HepG2 (cell line): ENCODE results near the gene PTH1R. TPM values are rescaled to one million over a fixed set of nuclear protein-coding genes. Genes with fewer than 3 reads are reported as not detected.

Experiments used
- ATAC-seq: fragments of 200-7000 bp; cut with Tn5 transposase; 3 replicates; pipeline ENCODE4 v1.9.1; 2020; ENCODE audit warnings: mild to moderate bottlenecking, moderate library complexity
- BruUV-seq: library from RNA; stranded (reverse); fragments of 400-500 nt; replicated peaks from 2 replicates; lab custom pipeline; 2021; lab: Mats Ljungman, UMichigan
- CTCF ChIA-PET: fragments of 300-600 bp; formaldehyde crosslinking; extraction: SDS; loops from one replicate; lab custom pipeline; 2021; ENCODE audit warnings: low total read pairs, inconsistent platforms, low intra/inter-chr PET ratio; lab: Yijun Ruan, JAX
- POLR2A ChIA-PET: fragments of 350-600 bp; sonication (Branson Sonifier 250); formaldehyde crosslinking; loops from one replicate; lab custom pipeline; 2020; ENCODE audit warnings: antibody characterized with exemption, inconsistent platforms; lab: Yijun Ruan, JAX
- DNase-seq: peaks from one replicate; pipeline ENCODE4 v3.0.0-alpha.2; 2015; ENCODE audit warnings: low spot score
- FAIRE-seq: peaks from 3 replicates; lab custom pipeline; 2011; peaks lifted over from hg19 to GRCh38; lab: Jason Lieb, UNC
- H2AFZ ChIP-seq: one replicate; pipeline ENCODE4 v1.6.1; 2011; ENCODE audit warnings: low read length, inconsistent platforms
- H3K27ac ChIP-seq: fragments of 300-600 bp; 3 replicates; pipeline ENCODE4 v1.8.0; 2011; ENCODE audit warnings: mixed run types, mild to moderate bottlenecking, mixed read lengths, low read length, inconsistent platforms; ENCODE audit not compliant: insufficient read depth; ENCODE audit errors: extremely low read length
- H3K27me3 ChIP-seq, 2 experiments: fragments of 200-600 bp in 1 of 2; 2 replicates in 1 of 2; 3 replicates in 1 of 2; pipeline versions ENCODE4 v1.6.0 to v1.8.0; 2011; ENCODE audit warnings: low read length in 2 of 2, mild to moderate bottlenecking in 2 of 2, moderate library complexity in 2 of 2, inconsistent platforms in 1 of 2; ENCODE audit not compliant: insufficient read depth in 2 of 2, control insufficient read depth in 1 of 2
- H3K36me3 ChIP-seq, 2 experiments: fragments of 200-600 bp in 1 of 2; replicated peaks in 1 of 2; 2 replicates in 1 of 2; 3 replicates in 1 of 2; pipeline versions ENCODE4 v1.5.1 to v1.8.0; 2011; ENCODE audit warnings: low read length in 2 of 2, inconsistent platforms in 1 of 2; ENCODE audit not compliant: insufficient read depth in 2 of 2, control insufficient read depth in 1 of 2
- H3K4me1 ChIP-seq: 2 replicates; pipeline ENCODE4 v1.5.1; 2012; ENCODE audit warnings: low read length, inconsistent platforms; ENCODE audit not compliant: insufficient read depth
- H3K4me2 ChIP-seq: 2 replicates; pipeline ENCODE4 v1.6.0; 2011; ENCODE audit warnings: low read depth, low read length, inconsistent platforms
- H3K4me3 ChIP-seq, 3 experiments: fragments of 200-600 bp in 1 of 3; sonication (generic), shearing (Covaris generic) in 1 of 3; replicated peaks in 1 of 3; 2 replicates each; pipeline ENCODE4 v1.5.1; 2011 to 2016; ENCODE audit warnings: low read length in 3 of 3, inconsistent platforms in 2 of 3, low read depth in 2 of 3, mild to moderate bottlenecking in 2 of 3, control low read depth in 1 of 3, mixed read lengths in 1 of 3; ENCODE audit not compliant: insufficient read depth in 1 of 3
- H3K79me2 ChIP-seq: one replicate; pipeline ENCODE4 v1.6.1; 2011; ENCODE audit warnings: low read length, inconsistent platforms; ENCODE audit not compliant: insufficient read depth
- H3K9ac ChIP-seq: 2 replicates; pipeline ENCODE4 v1.6.0; 2011; ENCODE audit warnings: mild to moderate bottlenecking, low read depth, low read length, inconsistent platforms; ENCODE audit not compliant: insufficient read depth
- H3K9me3 ChIP-seq: 2 replicates; pipeline ENCODE4 v1.5.1; 2012; ENCODE audit warnings: mild to moderate bottlenecking, low read length
- H4K20me1 ChIP-seq: 2 replicates; pipeline ENCODE4 v1.6.0; 2011; ENCODE audit warnings: inconsistent platforms, mild to moderate bottlenecking, low read length, moderate library complexity; ENCODE audit not compliant: insufficient read depth
- GABPA ChIP-seq, 2 experiments: IDR thresholded peaks; 2 replicates each; pipeline ENCODE4 v1.6.1; 2011 to 2016; ENCODE audit warnings: low read depth in 2 of 2, low read length in 1 of 2, missing biosample characterization in 1 of 2, missing genetic modification characterization in 1 of 2
- NFE2L2 ChIP-seq: fragments of 150-350 bp; IDR thresholded peaks from 2 replicates; pipeline ENCODE4 v1.6.1; 2014; ENCODE audit warnings: low read length
- POLR2AphosphoS2 ChIP-seq: IDR thresholded peaks from 2 replicates; pipeline ENCODE4 v1.6.1; 2011; ENCODE audit warnings: low read depth, low read length, improper control_type of control experiment
- RFXAP ChIP-seq: sonication (generic); formaldehyde crosslinking; IDR thresholded peaks from 2 replicates; pipeline ENCODE4 v1.4.0; 2020; ENCODE audit warnings: missing genetic modification reagents, borderline replicate concordance
- SNAPC2 ChIP-seq: sonication (generic); formaldehyde crosslinking; IDR thresholded peaks from 2 replicates; pipeline ENCODE4 v1.8.1; 2022; ENCODE audit warnings: mild to moderate bottlenecking, missing genetic modification reagents
- TBP ChIP-seq: sonication (generic); formaldehyde crosslinking; IDR thresholded peaks from 2 replicates; pipeline ENCODE4 v1.5.0; 2020; ENCODE audit warnings: missing genetic modification reagents
- ZBTB10 ChIP-seq: sonication (generic); formaldehyde crosslinking; IDR thresholded peaks from 2 replicates; pipeline ENCODE4 v1.4.0; 2020; ENCODE audit warnings: missing genetic modification reagents, borderline replicate concordance
- ZNF101 ChIP-seq: sonication (generic); formaldehyde crosslinking; IDR thresholded peaks from 2 replicates; pipeline ENCODE4 v1.4.0; 2020; ENCODE audit warnings: mild to moderate bottlenecking, low read depth, missing genetic modification reagents, borderline replicate concordance
- ZNF331 ChIP-seq: sonication (generic); formaldehyde crosslinking; IDR thresholded peaks from 2 replicates; pipeline ENCODE4 v1.4.0; 2020; ENCODE audit warnings: missing genetic modification reagents
- ZNF367 ChIP-seq: sonication (generic); formaldehyde crosslinking; IDR thresholded peaks from 2 replicates; pipeline ENCODE4 v1.4.0; 2020; ENCODE audit warnings: missing genetic modification reagents, borderline replicate concordance
- ZNF550 ChIP-seq: sonication (generic); formaldehyde crosslinking; IDR thresholded peaks from 2 replicates; pipeline ENCODE4 v1.4.0; 2020; ENCODE audit warnings: mild to moderate bottlenecking, missing genetic modification reagents, borderline replicate concordance
- ZSCAN30 ChIP-seq: sonication (generic); formaldehyde crosslinking; IDR thresholded peaks from 2 replicates; pipeline ENCODE4 v1.5.0; 2020; ENCODE audit warnings: mild to moderate bottlenecking, missing genetic modification reagents
- WGBS: methylation state at CpG from one replicate; pipeline ENCODE4 v1.1.6; 2017; ENCODE audit warnings: low lambda C conversion rate; 5-methylcytosine and 5-hydroxymethylcytosine counted together
- in situ Hi-C: cut with HindIII; loops from 2 replicates; pipeline ENCODE4 v1.10.0; 2017; ENCODE audit warnings: low pct_unique_long_range_greater_than_20kb; ENCODE audit not compliant: extremely low pct_ligation_motif_present
- intact Hi-C: fragments of 100-400 bp; cut with micrococcal nuclease; formaldehyde crosslinking; loops from one replicate; pipeline ENCODE4 v1.10.0; 2022; ENCODE audit not compliant: unreplicated experiment
- polyA plus RNA-seq, 8 experiments: library from polyadenylated mRNA; depleted of rRNA in 3 of 8; stranded (reverse) in 7 of 8; unstranded in 1 of 8; fragments of >200 nt; fragmentation: Illumina TruSeq in 4 of 8; extraction: Trizol in 4 of 8; gene quantifications; 2 replicates each; pipeline versions ENCODE4 v1.2.1 to v1.2.3, GENCODE V29; 2011 to 2016; ENCODE audit warnings: low read depth in 4 of 8, missing spikeins in 1 of 8, mixed read lengths in 1 of 8; ENCODE audit not compliant: insufficient read depth in 1 of 8
- total RNA-seq, 5 experiments: library from RNA; depleted of rRNA; stranded (reverse); fragments of >200 nt; fragmentation: Illumina TruSeq; extraction: Trizol; gene quantifications; 2 replicates each; pipeline ENCODE4 v1.2.3, GENCODE V29; 2016; ENCODE audit warnings: low read depth in 1 of 5
- TF ChIP-seq, protein P1 (sequence below): sonication (generic); formaldehyde crosslinking; IDR thresholded peaks from 2 replicates; pipeline ENCODE4 v1.5.0; 2020; ENCODE audit warnings: mild to moderate bottlenecking, missing genetic modification reagents
- TF ChIP-seq, protein P2 (sequence below): fragments of 450-650 bp; IDR thresholded peaks from 2 replicates; pipeline ENCODE4 v1.6.1; 2016
- TF ChIP-seq, protein P3 (sequence below): sonication (generic); formaldehyde crosslinking; IDR thresholded peaks from 2 replicates; pipeline ENCODE4 v1.5.0; 2020; ENCODE audit warnings: mild to moderate bottlenecking, missing genetic modification reagents

The PTH1R gene
- total and polyA plus RNA-seq, 2 of the 13 experiments (the other 11 are each of a cell fraction or from before 2014, with no cell fraction given) = not detected

DNA sequence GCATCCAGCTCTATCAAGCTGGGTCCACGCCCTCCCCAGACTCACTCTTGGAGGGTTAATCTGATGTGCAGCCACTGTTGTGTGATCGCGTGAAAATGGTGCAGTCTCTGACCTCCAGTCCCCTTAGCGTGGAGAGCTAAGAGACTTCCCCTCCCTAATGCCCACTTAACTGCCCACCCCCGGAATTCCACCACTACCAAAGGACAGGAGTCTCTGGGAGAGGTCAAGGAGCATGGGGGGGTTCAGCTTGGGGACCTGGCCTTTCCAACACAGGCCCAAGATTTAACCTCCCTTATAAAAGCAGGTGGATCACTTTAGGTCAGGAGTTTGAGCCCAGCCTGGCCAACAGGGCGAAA lies 50.2 kb downstream of the PTH1R start:
- in situ Hi-C loops = no loop called here
- H4K20me1 ChIP-seq = peaks cover 32% of the 10 kb centered on the region
- no peak for FAIRE-seq
- H2AFZ ChIP-seq = no peak overlapping the region
- no peak overlapping the region for H3K9ac ChIP-seq
- CTCF ChIA-PET = no interaction called here
- H3K4me2 ChIP-seq = no peak overlapping the region
- 100% methylated on average over 5 of the region's 6 CpGs for WGBS
- H3K9me3 ChIP-seq = no peaks in the 10 kb centered on the region
- no TSS peak for BruUV-seq
- H3K79me2 ChIP-seq = peaks cover 30% of the 10 kb centered on the region
- POLR2A ChIA-PET = no interaction called here
- DNase-seq = no peak
- H3K4me3 ChIP-seq = no peak overlapping the region
- ATAC-seq = no peak
- no peak overlapping the region for H3K27ac ChIP-seq
- intact Hi-C loops = loop anchor here (10.0 kb wide), 1 partner anchor 47 kb away; the partner anchor contains the start of genes CCDC12 and NBEAL2
- H3K36me3 ChIP-seq = peaks cover 31 to 63% of the 10 kb centered on the region in 2 experiments
- peaks cover 27% of the 10 kb centered on the region for H3K4me1 ChIP-seq
- TF ChIP-seq SNAPC2 (CRISPR knock-in tag) (no peak), ZSCAN30 (CRISPR knock-in tag) (no peak), ZNF101 (CRISPR knock-in tag) (no peak), POLR2AphosphoS2 (no peak), TBP (no peak), GABPA (IDR thresholded peaks at IDR 0.05; ENCODE audit: low read depth, low read length) (no peak), GABPA (CRISPR knock-in tag; IDR thresholded peaks at IDR 0.05; ENCODE audit: low read depth) (no peak), ZNF550 (CRISPR knock-in tag) (no peak), NFE2L2 (no peak), ZNF367 (CRISPR knock-in tag) (no peak), ZNF331 (no peak), ZBTB10 (CRISPR knock-in tag) (no peak), RFXAP (no peak)
- TF ChIP-seq, protein P1, sequence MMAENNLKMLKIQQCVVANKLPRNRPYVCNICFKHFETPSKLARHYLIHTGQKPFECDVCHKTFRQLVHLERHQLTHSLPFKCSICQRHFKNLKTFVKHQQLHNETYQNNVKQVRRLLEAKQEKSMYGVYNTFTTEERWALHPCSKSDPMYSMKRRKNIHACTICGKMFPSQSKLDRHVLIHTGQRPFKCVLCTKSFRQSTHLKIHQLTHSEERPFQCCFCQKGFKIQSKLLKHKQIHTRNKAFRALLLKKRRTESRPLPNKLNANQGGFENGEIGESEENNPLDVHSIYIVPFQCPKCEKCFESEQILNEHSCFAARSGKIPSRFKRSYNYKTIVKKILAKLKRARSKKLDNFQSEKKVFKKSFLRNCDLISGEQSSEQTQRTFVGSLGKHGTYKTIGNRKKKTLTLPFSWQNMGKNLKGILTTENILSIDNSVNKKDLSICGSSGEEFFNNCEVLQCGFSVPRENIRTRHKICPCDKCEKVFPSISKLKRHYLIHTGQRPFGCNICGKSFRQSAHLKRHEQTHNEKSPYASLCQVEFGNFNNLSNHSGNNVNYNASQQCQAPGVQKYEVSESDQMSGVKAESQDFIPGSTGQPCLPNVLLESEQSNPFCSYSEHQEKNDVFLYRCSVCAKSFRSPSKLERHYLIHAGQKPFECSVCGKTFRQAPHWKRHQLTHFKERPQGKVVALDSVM (CRISPR knock-in tag) = no peak
- TF ChIP-seq, protein P2, sequence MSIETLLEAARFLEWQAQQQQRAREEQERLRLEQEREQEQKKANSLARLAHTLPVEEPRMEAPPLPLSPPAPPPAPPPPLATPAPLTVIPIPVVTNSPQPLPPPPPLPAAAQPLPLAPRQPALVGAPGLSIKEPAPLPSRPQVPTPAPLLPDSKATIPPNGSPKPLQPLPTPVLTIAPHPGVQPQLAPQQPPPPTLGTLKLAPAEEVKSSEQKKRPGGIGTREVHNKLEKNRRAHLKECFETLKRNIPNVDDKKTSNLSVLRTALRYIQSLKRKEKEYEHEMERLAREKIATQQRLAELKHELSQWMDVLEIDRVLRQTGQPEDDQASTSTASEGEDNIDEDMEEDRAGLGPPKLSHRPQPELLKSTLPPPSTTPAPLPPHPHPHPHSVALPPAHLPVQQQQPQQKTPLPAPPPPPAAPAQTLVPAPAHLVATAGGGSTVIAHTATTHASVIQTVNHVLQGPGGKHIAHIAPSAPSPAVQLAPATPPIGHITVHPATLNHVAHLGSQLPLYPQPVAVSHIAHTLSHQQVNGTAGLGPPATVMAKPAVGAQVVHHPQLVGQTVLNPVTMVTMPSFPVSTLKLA = no peak
- TF ChIP-seq, protein P3, sequence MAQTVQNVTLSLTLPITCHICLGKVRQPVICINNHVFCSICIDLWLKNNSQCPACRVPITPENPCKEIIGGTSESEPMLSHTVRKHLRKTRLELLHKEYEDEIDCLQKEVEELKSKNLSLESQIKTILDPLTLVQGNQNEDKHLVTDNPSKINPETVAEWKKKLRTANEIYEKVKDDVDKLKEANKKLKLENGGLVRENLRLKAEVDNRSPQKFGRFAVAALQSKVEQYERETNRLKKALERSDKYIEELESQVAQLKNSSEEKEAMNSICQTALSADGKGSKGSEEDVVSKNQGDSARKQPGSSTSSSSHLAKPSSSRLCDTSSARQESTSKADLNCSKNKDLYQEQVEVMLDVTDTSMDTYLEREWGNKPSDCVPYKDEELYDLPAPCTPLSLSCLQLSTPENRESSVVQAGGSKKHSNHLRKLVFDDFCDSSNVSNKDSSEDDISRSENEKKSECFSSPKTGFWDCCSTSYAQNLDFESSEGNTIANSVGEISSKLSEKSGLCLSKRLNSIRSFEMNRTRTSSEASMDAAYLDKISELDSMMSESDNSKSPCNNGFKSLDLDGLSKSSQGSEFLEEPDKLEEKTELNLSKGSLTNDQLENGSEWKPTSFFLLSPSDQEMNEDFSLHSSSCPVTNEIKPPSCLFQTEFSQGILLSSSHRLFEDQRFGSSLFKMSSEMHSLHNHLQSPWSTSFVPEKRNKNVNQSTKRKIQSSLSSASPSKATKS (CRISPR knock-in tag) = no peak
- no peaks in the 10 kb centered on the region for H3K27me3 ChIP-seq
